ENCODE results near the gene FREM3. TPM values are rescaled to one million over a fixed set of nuclear protein-coding genes. Genes with fewer than 3 reads are reported as not detected.
A peak's percentile ranks its signal among the peaks of the same experiment; 100 is the strongest.

FREM3 gene
- total and polyA plus RNA-seq, 2 donors: 0.13 to 1.5 TPM

- Histone ChIP-seq H3K4me3 (ENCODE audit: low read depth, low read length) (no peak overlapping the region), H3K4me1 (ENCODE audit: insufficient read depth) (no peaks in the 10 kb centered on the region), H3K36me3 (ENCODE audit: insufficient read depth) (no peaks in the 10 kb centered on the region), H3K27ac (ENCODE audit: low read depth) (no peak overlapping the region)
- 21% methylated on average over 1 of the region's 1 CpG for WGBS
- peak; percentile 31 for DNase-seq (ENCODE audit: extremely low spot score)
Observed at GRCh38 chr4:143641361-143641760, 59.1 kb downstream of the FREM3 start.

DNA sequence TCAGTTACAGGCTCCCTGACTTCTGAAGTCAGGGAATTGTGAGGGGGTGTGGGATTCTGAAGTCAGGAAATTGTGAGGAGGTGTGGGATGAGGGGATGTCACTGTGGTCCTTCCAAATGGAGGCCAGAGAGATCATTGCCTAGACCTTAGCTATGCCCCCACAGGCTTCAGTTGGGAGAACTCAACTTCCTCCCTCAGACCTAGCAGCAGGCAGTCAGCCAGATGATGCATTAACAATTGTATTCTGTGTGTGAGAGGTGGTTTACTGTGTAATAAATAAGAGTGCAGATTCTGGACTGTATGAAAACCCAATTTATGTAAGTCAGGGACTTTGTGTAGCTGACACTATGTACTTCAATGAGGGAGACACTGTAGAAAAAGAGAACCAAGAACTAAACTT, 65.7 kb downstream of the FREM3 start:
- H3K36me3 ChIP-seq (ENCODE audit: insufficient read depth): no peaks in the 10 kb centered on the region
- H3K4me1 ChIP-seq (ENCODE audit: insufficient read depth): no peaks in the 10 kb centered on the region
- no peak overlapping the region for H3K27ac ChIP-seq (ENCODE audit: low read depth)
- peak; percentile 50 for DNase-seq (ENCODE audit: extremely low spot score)
- no peak overlapping the region for H3K4me3 ChIP-seq (ENCODE audit: low read depth, low read length)

DNA sequence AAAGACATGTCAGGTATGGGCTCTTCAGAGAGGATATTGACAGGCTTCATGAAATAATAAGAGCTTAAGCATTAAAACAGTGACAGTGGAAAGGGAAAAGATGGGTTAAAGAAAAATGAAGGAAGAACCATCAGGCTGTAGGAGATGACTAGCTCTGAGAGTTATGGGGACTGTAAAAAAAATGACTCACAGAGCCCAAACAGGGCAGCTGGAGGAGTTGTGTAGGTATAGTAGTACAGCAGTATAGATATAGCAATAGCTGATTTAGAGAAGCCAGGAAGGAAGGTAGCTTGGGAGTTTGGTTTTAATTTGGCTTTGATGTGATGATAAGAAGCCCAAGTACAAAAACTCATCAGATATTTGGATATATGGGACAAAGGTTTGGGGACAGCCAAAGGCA, 66.6 kb downstream of the FREM3 start:
- no peaks in the 10 kb centered on the region for H3K4me1 ChIP-seq (ENCODE audit: insufficient read depth)
- DNase-seq (ENCODE audit: extremely low spot score): no peak
- H3K4me3 ChIP-seq (ENCODE audit: low read depth, low read length): no peak overlapping the region
- H3K27ac ChIP-seq (ENCODE audit: low read depth): no peak overlapping the region
- no peaks in the 10 kb centered on the region for H3K36me3 ChIP-seq (ENCODE audit: insufficient read depth)

DNA sequence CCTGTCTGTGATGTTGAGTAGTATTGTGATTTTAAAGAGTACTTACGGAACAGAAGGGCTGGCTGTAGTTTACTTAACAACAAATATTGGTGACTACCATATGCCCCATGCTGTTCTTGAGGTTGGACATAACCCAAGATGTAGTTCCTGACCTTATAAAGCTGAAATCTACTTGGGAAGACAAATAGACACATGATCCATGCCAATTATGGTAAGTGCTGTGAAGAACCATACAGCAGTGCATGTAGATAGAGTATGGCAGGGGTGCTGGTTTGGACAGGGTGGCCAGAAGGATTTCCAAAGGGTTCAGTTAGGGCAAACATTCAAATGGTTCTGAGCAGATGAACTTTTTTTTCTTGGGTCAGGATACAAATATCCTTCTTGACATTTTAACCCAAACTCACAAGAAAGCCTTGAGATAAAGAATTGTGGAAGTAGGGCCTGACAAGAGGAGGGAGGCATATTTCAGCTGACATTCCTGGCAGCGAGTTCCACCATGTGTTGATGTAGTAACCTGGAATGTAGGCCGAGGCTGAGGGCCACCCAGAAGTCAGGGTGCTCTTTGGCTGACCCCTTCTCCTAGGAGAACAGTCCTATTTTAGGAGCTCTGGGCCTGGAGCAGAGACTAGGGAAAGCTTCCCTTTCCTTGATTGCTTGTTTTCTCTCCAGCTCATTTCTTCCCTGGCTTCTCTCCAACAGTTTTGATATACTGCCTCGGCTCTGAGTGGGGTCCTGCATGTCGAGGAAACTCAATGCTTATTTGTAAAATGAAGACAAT, 74.2 kb downstream of the FREM3 start:
- H3K4me1 ChIP-seq (ENCODE audit: insufficient read depth): no peaks in the 10 kb centered on the region
- no peaks in the 10 kb centered on the region for H3K36me3 ChIP-seq (ENCODE audit: insufficient read depth)
- 27% methylated on average over 5 of the region's 5 CpGs for WGBS
- no peak overlapping the region for H3K27ac ChIP-seq (ENCODE audit: low read depth)
- H3K4me3 ChIP-seq (ENCODE audit: low read depth, low read length): no peak overlapping the region
- DNase-seq (ENCODE audit: extremely low spot score): peak; percentile 62

- WGBS: 80% methylated on average over 4 of the region's 4 CpGs
- Histone ChIP-seq H3K4me3 (ENCODE audit: low read depth, low read length) (no peak overlapping the region), H3K36me3 (ENCODE audit: insufficient read depth) (no peaks in the 10 kb centered on the region), H3K4me1 (ENCODE audit: insufficient read depth) (no peaks in the 10 kb centered on the region), H3K27ac (ENCODE audit: low read depth) (no peak overlapping the region)
- no peak for DNase-seq (ENCODE audit: extremely low spot score)
Observed at GRCh38 chr4:143625632-143626031, 74.8 kb downstream of the FREM3 start.

DNA sequence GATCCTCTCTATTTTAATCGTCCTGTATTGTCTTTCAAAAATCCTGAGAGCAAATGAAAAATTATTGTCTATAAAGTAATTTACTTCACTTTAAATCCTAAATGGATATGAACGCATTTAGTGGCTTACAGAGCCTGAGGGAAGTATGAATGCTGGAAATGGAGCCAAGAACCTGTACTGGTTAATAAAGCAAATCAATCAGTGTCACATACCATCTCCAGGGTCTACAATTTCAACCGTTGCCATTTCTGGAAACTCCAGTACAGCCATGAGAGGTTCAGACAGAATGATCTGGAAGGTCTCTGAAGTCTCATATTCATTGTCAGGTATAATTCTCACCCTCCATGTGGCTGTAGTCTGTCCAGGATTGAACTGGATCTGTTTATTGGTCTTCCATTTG, 76.6 kb downstream of the FREM3 start:
- Histone ChIP-seq H3K4me3 (ENCODE audit: low read depth, low read length) (no peak overlapping the region), H3K36me3 (ENCODE audit: insufficient read depth) (no peaks in the 10 kb centered on the region)
- WGBS: 67% methylated on average over 3 of the region's 3 CpGs

DNA sequence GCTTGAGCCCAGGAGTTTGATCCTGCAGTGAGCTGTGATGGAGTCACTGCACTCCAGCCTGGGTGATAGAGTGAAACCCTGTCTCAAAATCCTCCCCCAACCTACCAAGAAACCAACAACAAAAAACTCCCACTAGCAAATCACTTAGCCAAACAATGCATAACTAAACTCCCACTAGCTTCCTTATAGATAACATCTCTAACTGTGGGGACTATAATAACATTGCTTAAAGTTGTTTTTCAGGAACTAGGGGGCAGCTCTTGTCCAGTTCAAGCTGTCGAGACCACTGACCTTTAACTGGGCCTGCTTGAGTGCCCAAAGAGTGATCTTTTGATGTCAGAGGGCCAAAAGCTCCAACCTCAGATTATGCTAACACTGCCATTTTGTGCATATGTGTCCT, 81.7 kb downstream of the FREM3 start:
- H3K4me1 ChIP-seq (ENCODE audit: insufficient read depth): no peaks in the 10 kb centered on the region
- H3K4me3 ChIP-seq (ENCODE audit: low read depth, low read length): no peak overlapping the region
- no peaks in the 10 kb centered on the region for H3K36me3 ChIP-seq (ENCODE audit: insufficient read depth)
- 62% methylated on average over 1 of the region's 1 CpG for WGBS
- H3K27ac ChIP-seq (ENCODE audit: low read depth): no peak overlapping the region
- no peak for DNase-seq (ENCODE audit: extremely low spot score)

More for the DNA sequence above, 76.6 kb downstream of the FREM3 start:
- DNase-seq (ENCODE audit: extremely low spot score): no peak
- H3K27ac ChIP-seq (ENCODE audit: low read depth): no peak overlapping the region
- H3K4me1 ChIP-seq (ENCODE audit: insufficient read depth): no peaks in the 10 kb centered on the region

- Histone ChIP-seq H3K4me1 (ENCODE audit: insufficient read depth) (no peaks in the 10 kb centered on the region), H3K27ac (ENCODE audit: low read depth) (no peak overlapping the region), H3K4me3 (ENCODE audit: low read depth, low read length) (no peak overlapping the region), H3K36me3 (ENCODE audit: insufficient read depth) (no peaks in the 10 kb centered on the region)
- no peak for DNase-seq (ENCODE audit: extremely low spot score)
- 94% methylated on average over 6 of the region's 6 CpGs for WGBS
Observed at GRCh38 chr4:143617994-143618679, 82.3 kb downstream of the FREM3 start.

DNA sequence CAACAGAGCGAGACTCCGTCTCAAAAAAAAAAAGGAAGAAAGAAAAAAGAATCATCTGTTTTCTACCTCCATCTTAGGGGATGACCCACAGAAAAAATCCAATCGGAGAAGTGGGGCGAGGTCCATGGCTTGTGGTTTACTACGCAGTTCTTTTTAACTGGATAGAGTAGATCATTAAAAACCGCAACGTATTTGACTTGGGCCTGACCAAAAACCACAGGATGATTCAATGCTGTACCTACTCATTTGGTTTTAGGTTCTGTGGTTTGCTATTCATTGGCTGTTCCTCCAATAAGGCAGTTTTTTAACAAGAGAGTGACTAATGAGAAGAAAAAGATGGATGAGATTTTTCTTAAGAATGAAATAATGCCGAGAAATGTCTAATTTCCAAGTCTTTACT, 83.7 kb downstream of the FREM3 start:
- Histone ChIP-seq H3K27ac (ENCODE audit: low read depth) (no peak overlapping the region), H3K4me3 (ENCODE audit: low read depth, low read length) (no peak overlapping the region)

GRCh38 chr4:143609492-143609891, 91.0 kb downstream of the FREM3 start:
- 37% methylated on average over 4 of the region's 4 CpGs for WGBS
- Histone ChIP-seq H3K36me3 (ENCODE audit: insufficient read depth) (no peaks in the 10 kb centered on the region), H3K4me3 (ENCODE audit: low read depth, low read length) (no peak overlapping the region), H3K4me1 (ENCODE audit: insufficient read depth) (no peaks in the 10 kb centered on the region), H3K27ac (ENCODE audit: low read depth) (no peak overlapping the region)
- no peak for DNase-seq (ENCODE audit: extremely low spot score)

More for the DNA sequence above, 83.7 kb downstream of the FREM3 start:
- DNase-seq (ENCODE audit: extremely low spot score): no peak
- no peaks in the 10 kb centered on the region for H3K4me1 ChIP-seq (ENCODE audit: insufficient read depth)
- H3K36me3 ChIP-seq (ENCODE audit: insufficient read depth): no peaks in the 10 kb centered on the region
- WGBS: 91% methylated on average over 8 of the region's 8 CpGs

DNA sequence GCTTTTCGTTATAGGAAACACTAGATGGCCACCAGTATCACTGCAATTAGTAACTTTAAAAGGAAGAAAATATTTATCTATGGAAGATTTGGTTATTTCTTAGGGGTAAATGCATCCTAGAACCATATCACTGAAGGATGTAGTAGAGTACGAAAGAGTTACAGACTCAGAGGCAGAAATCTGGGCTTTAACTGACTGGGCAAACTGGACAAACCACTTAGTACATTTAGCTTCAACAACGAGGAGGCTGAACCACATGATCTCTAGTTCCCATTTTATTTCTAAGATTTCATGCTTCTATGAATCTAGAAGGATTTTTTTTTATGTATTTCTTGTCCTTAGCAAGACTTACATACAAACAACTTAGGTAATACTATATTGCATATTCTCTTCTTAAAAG, 94.0 kb downstream of the FREM3 start:
- no peak for DNase-seq (ENCODE audit: extremely low spot score)
- Histone ChIP-seq H3K36me3 (ENCODE audit: insufficient read depth) (no peaks in the 10 kb centered on the region), H3K4me1 (ENCODE audit: insufficient read depth) (no peaks in the 10 kb centered on the region), H3K4me3 (ENCODE audit: low read depth, low read length) (no peak overlapping the region), H3K27ac (ENCODE audit: low read depth) (no peak overlapping the region)
- 86% methylated on average over 3 of the region's 3 CpGs for WGBS

DNA sequence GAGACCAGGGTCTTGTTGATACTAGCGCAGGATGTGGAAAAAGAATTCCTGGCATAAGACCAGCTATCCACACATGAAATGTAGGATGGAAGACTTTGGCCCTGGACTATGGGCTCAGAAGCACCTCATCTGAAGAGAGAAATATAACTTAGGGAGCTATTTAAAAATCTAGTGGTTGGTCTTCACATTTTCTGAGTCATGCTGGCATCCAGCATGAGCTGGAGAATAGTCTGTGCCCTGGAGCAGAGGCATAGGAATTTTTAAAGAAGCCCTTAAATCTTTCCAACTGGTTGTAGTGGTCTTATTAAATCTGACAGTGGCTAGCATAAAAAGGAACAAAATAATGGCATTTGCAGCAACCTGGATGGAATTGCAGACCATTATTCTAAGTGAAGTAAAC, 100.6 kb downstream of the FREM3 start:
- Histone ChIP-seq H3K4me3 (ENCODE audit: low read depth, low read length) (no peak overlapping the region), H3K4me1 (ENCODE audit: insufficient read depth) (no peaks in the 10 kb centered on the region), H3K27ac (ENCODE audit: low read depth) (no peak overlapping the region), H3K36me3 (ENCODE audit: insufficient read depth) (no peaks in the 10 kb centered on the region)
- 64% methylated on average over 1 of the region's 1 CpG for WGBS
- DNase-seq (ENCODE audit: extremely low spot score): no peak

DNA sequence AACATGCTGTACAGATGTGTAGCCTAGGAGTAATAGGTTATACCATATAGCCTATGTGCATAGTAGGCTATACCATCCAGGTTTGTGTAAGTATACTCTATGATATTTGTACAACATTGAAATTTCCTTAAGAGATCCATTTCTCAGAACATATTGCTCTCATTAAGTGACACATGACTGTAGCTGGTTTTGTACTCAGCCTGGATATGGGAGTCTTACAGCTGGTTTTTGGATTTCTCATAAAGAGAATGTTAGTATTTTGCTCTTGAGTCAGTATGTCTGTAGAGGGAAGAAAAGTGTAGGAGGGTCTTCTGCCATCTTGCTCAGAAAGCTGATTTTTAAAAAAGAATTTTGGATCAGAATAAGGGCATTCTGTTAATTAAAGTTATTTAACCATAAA, 101.7 kb downstream of the FREM3 start:
- no peaks in the 10 kb centered on the region for H3K36me3 ChIP-seq (ENCODE audit: insufficient read depth)
- no peaks in the 10 kb centered on the region for H3K4me1 ChIP-seq (ENCODE audit: insufficient read depth)
- H3K4me3 ChIP-seq (ENCODE audit: low read depth, low read length): no peak overlapping the region
- DNase-seq (ENCODE audit: extremely low spot score): no peak
- H3K27ac ChIP-seq (ENCODE audit: low read depth): no peak overlapping the region

- no peak overlapping the region for H3K27ac ChIP-seq (ENCODE audit: low read depth)
- H3K36me3 ChIP-seq (ENCODE audit: insufficient read depth): no peaks in the 10 kb centered on the region
- H3K4me1 ChIP-seq (ENCODE audit: insufficient read depth): no peaks in the 10 kb centered on the region
- no peak for DNase-seq (ENCODE audit: extremely low spot score)
- 58% methylated on average over 3 of the region's 3 CpGs for WGBS
- H3K4me3 ChIP-seq (ENCODE audit: low read depth, low read length): no peak overlapping the region
Observed at GRCh38 chr4:143597276-143597675, 103.2 kb downstream of the FREM3 start.

Measured in urinary bladder (tissue), 4 donors.